ENCODE data around the gene FH.

FH gene

GRCh38 chr1:241453732-241454131 is 65.8 kb downstream of the FH start:
- no peak for DNase-seq

GRCh38 chr1:241451956-241452355 is 67.6 kb downstream of the FH start:
- no peak for DNase-seq

Measured in femur (tissue), 1 donor.